GM19397 (cell line): ENCODE results near the gene PTGER2.

Experiments
- ATAC-seq: cut with Tn5 transposase; IDR thresholded peaks from one replicate; pipeline ENCODE4 v1.9.1; 2021; ENCODE audit warnings: mild to moderate bottlenecking, moderate library complexity; ENCODE audit not compliant: unreplicated experiment

PTGER2 gene

GRCh38 chr14:52365071-52365470 lies 51.0 kb downstream of the PTGER2 start:
- no peak for ATAC-seq

DNA sequence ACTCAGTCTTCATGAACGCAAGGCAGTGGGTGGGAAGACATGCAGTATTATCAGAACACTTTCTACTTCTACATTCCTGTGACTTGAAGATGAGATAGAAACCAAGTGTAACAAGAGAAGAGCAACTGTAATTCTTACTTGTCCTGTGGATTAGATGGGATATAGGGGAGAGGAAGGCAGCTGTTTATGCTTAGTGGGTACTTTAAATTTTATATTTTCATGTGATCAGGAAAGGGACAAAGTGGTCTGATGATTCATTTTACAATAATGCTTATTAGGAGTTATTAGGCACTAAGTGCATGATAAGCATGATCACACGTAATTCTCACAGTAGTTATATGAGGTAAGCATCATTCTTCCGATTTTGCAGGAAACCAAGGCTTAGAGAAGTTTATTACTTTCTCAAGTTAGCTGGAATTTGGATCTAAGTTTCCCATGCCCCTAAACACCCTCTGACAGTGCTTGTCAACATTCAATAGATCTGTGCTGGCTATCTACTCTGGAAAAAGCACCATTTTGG lies 52.7 kb downstream of the PTGER2 start:
- no peak for ATAC-seq

- ATAC-seq = no peak
These were observed 55.2 kb downstream of the PTGER2 start for GRCh38 chr14:52369305-52369801.

DNA sequence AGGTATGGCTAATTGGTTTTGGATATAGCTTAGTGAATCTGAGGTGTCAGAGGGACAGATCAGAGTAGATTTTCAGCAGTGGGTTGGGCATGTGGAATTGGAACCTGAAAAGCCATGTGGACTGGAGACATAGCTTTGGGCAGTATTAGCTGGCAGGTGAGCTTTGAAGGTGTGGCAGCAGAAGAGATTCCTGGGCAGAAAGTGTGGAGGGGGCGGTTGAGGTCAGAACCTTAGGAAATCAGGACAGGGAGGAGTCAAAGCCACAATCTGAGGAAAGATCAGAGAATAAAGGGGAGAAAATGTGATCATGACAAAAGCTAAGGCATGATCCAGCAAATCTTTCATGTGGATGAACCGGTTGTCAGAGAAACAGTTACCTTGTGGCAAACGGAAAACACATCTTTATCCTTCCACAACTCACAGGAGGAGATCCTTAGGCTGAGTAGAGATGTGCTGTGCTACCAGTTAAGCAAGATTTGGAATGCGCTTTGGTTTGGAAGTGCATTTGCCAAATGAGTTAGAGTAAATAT lies 56.4 kb downstream of the PTGER2 start:
- no peak for ATAC-seq

DNA sequence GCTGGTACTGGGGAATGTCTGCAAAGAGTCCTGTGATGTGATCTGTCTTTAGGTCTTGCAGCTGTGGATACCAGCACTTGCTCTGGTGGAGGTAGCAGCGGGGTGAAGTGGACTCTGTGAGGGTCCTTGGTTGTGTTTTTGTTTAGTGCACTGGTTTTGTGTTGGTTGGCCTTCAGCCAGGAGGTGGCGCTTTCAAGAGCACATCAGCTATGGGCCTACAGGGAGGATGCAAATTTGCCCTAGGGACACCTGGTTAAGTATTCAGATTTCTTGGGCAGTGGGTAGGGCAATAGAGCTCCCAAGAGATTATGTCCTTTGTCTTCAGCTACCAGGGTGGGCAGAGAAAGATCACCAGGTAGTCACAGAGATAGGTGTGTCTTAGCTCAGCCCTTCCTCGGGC lies 63.8 kb downstream of the PTGER2 start:
- ATAC-seq = no peak
